NCI-H526 treated with DMSO at 0.1 percent for 48 hours (cell line): Measurements from ENCODE around the gene CES2.
"Not testable (repeated sequence)": the region's sequence is repeated elsewhere in the genome, so short reads cannot be mapped to it uniquely, and the experiment has no call there.

Experiments
- DNase-seq: peaks from one replicate; lab custom pipeline; 2025; lab: John Stamatoyannopoulos, UW

Gene CES2

GRCh38 chr16:66984892-66985311, 49.6 kb downstream of the CES2 start:
- no peak for DNase-seq

DNA sequence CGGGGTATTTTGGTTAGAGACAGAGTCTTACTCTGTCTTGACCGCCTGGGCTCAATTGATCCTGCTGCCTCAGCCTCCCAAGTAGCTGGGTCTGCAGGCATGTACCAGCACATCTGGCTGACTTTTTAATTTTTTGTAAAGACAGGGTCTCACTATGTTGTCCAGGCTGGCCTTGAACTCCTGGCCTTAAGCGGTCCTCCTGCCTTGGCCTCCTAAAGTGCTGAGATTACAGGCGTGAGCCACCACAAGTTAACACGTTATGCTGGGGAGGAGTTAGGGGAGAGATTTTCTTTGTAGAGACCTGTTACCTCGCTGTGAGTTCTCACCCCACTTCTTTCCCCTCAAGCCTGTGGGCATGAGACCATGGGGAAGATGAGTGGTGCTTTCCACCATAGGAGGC, 51.2 kb downstream of the CES2 start:
- DNase-seq = no peak

- DNase-seq = no peak
Measured at GRCh38 chr16:66988197-66988788, 53.0 kb downstream of the CES2 start, which contains the start of gene CES4A. CES4A (plus strand) TSS chr16:66988589; CDS start chr16:66988773, 184 bp downstream.

- DNase-seq = no peak
Measured at GRCh38 chr16:66991545-66992077, 56.3 kb downstream of the CES2 start.

DNA sequence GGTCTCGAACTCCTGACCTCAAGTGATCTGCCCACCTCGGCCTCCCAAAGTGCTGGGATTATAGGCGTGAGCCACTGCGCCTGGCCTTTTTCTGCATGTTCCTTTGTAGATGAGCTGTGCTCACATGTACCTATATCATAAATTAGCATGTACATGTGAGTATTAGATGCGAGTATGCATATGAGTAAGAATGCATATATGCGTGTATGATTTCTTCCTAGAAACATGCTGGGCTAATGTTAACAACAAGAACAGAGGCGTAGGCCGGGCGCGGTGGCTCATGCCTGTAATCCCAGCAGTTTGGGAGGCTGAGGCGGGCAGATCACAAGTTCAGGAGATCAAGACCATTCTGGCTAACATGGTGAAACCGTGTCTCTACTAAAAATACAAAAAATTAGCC, 58.2 kb downstream of the CES2 start:
- not testable (repeated sequence) for DNase-seq
